Superior temporal gyrus (tissue), 1 donor: ENCODE data around the gene KCNK4.
"Not testable (repeated sequence)": the region's sequence is repeated elsewhere in the genome, so short reads cannot be mapped to it uniquely, and the experiment has no call there.

Source experiments
- DNase-seq: peaks from one replicate; pipeline ENCODE4 v3.0.0-alpha.2; 2016; ENCODE audit errors: extremely low spot score

Gene KCNK4

GRCh38 chr11:64306876-64307622 is 15.9 kb downstream of the KCNK4 start:
- DNase-seq = no peak

GRCh38 chr11:64307795-64308194 is 16.7 kb downstream of the KCNK4 start:
- not testable (repeated sequence) for DNase-seq

- DNase-seq = no peak
These were observed 21.8 kb downstream of the KCNK4 start for GRCh38 chr11:64312947-64313346.

- DNase-seq = no peak
These were observed 22.5 kb downstream of the KCNK4 start for GRCh38 chr11:64313491-64314145.

GRCh38 chr11:64314146-64314804 is 23.2 kb downstream of the KCNK4 start:
- no peak for DNase-seq

GRCh38 chr11:64314805-64315561 is 23.9 kb downstream of the KCNK4 start:
- DNase-seq = no peak

- not testable (repeated sequence) for DNase-seq
These were observed 24.8 kb downstream of the KCNK4 start for GRCh38 chr11:64315667-64316526.

GRCh38 chr11:64316672-64317324 is 25.7 kb downstream of the KCNK4 start:
- DNase-seq = no peak

- peak; percentile 99 for DNase-seq
These were observed 26.3 kb downstream of the KCNK4 start, which contains the start of gene TRMT112 for GRCh38 chr11:64317325-64317960. Gene TRMT112, minus strand, starts transcription at chr11:64317559. Its CDS starts 33 bp downstream, at chr11:64317526.

GRCh38 chr11:64317961-64318765 is 27.1 kb downstream of the KCNK4 start, which contains the start of gene PRDX5:
Gene PRDX5, plus strand, starts transcription at chr11:64318121. Its CDS starts 95 bp downstream, at chr11:64318216.
- peak; percentile 98 for DNase-seq

GRCh38 chr11:64318766-64319761 is 28.0 kb downstream of the KCNK4 start:
- no peak for DNase-seq

- no peak for DNase-seq
These were observed 29.5 kb downstream of the KCNK4 start for GRCh38 chr11:64320556-64320955.

GRCh38 chr11:64321026-64321425 is 29.9 kb downstream of the KCNK4 start:
- no peak for DNase-seq

- no peak for DNase-seq
These were observed 30.4 kb downstream of the KCNK4 start for GRCh38 chr11:64321533-64321932.

- no peak for DNase-seq
These were observed 31.8 kb downstream of the KCNK4 start for GRCh38 chr11:64322925-64323260.

- DNase-seq = no peak
These were observed 32.3 kb downstream of the KCNK4 start for GRCh38 chr11:64323373-64323772.

- DNase-seq = not testable (repeated sequence)
These were observed 32.9 kb downstream of the KCNK4 start for GRCh38 chr11:64323984-64324383.
